ENCODE data around the gene CASP8.
A peak's percentile ranks its signal among the peaks of the same experiment; 100 is the strongest.

Gene CASP8

DNA sequence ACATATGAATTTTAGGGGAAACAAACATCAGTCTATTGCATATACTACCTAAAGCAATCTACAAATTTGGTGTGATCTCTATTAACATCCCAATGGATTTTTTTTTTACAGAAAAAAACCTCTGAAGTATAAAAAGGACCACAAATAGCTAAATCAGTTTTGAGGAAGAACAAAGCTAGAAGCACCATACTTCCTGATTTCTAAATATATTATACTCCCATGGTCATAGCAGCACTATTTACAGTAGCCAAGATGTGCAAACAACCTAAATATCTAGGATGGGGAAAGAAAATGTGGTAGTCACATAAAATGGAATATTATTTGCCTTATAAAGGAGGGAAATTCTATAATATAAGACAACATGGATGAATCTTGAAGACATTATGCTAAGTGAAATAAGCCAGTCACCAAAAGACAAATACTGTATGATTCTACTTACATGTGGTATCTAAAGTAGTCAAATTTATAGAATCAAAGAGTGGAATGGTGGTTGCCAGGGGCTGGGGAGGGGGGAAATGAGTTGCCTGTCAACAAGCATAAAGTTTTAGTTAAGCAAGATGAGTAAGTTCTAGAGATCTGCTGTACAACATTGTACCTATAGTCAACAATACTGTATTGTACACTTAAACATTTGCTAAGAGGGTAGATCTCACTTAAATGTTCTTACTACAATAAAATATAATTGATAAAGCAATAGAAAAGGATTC, 17.6 kb upstream of the CASP8 start:
- no peak for DNase-seq

DNA sequence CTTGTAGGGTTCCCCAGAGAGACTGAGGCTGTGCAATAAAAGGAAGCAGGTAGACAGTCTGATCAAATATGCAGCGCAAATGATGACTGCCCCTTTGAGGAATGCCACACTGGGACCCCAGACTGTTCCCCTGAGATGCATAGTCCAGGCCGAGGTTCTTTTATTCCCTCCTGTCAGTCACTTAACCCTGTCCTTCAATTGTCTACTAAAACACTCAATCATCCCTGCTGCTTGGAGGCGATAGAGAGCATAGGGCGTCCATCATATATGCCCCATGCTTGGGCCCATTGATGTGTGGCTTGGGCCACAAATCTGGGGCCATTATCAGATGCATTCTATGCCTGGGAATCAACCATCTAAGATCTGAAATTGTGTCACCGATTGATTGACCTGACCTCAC, 15.5 kb upstream of the CASP8 start:
- DNase-seq: no peak

DNA sequence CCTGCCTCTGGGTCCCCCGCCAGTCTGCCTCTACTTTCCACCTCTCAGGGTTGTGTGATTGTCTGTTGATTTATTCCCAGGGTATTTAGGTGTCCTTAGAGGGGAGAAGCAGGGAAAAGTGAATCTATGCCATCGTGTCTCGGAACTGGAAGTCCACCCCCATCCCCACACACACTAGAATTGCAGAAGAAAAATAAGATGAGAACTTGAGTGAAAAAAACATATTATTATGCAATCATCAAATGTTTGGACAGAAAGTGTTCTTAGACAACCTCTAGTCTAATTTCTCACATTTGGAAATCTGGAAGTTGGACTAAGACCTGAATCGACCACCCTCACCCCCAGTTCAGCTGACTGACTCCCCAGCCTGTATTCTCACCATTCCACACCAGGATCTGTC, 14.1 kb upstream of the CASP8 start:
- DNase-seq: no peak

DNA sequence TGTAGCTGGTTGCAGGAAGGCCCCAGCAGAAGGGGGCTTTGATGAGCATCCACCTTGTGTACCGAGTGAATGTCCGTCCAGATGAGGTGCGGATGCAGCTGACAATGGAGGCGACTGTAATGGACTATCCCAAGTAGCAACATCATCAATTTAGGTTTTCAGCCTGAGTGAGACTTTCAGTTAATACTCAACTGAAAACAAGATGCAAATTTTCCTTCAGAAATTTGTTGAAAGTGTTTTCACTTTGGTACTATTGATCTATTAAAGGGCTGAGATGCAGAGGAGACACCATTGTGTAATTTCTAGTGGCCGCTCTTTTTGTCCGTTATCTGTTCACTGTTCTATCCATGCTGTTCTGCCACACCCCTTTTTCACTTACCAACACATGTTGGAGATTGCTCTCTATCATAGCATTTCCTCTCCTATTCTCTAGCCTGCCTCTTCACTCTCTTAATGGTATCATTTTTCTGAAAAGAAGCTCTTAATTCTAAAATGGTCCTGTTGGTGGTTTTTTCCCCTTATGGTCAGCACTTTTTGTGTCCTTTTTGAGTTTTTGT, 12.0 kb upstream of the CASP8 start:
- no peak for DNase-seq

DNA sequence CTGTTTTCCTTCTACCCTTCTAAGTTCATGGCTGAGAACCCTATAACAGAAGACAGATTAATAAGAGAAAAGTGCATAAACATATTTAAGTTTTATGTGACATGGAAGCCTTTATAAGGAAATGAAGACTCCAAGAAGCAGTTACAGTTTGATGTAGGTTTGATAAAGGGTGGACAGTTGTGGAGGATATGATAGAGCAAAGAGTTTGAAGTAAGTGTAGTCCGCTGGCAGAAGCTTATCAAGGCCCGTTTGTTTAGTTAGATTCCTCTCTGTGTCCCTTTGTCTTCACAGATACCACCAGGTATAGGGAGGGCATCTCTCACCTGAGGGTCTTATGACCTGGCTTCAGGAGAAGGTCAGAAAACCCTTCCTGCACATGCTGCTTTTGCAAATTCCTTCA, 10.4 kb upstream of the CASP8 start:
- DNase-seq: no peak

DNA sequence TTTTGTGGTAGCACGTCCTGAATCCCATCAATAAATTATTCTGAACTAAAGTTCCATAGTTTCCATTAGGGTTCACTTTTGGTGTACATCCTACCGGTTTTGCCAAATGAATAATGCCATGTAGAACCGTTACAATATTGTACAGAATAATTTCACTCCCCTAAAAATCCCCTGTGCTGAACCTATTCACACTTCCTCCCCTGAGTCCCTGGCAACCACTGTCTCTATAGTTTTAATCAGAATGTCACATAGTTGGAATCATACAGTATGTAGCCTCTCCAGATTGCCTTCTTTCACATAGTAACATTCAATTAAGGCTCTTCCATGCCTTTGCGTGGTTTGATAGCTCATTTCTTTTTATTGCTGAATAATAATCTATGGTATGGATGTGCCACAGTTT, 9.6 kb upstream of the CASP8 start:
- no peak for DNase-seq

DNA sequence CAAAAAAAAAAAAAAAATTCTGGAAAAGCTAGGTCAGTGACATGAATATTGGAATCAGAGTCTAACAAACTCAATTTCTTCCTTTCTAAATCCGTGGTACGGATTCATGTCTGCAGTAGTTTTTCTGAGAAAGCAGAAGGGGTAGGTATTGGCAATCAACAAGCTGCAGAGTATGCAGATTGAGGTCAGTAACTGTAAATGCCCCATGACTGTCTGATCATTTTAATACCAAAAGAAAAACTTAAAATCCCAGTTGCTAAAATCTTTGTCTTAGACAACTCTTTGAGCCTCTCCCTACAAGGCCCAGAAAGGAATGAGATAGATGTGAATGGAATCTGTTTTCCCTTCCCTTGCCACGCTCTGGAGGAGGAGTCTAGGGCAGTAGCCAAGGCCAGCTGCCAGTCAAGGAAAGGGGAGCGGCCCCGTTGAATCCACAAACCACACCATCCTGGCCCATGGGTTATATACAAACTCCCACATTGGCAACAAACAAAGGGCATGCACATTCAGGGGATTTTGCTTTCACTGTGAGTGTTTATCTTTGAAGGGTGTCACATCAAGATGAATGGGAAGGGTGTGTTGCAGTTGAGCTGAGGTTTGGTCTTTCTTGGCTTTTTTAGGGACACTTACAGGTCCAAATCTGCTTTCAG, 6.1 kb upstream of the CASP8 start:
- DNase-seq: no peak

DNA sequence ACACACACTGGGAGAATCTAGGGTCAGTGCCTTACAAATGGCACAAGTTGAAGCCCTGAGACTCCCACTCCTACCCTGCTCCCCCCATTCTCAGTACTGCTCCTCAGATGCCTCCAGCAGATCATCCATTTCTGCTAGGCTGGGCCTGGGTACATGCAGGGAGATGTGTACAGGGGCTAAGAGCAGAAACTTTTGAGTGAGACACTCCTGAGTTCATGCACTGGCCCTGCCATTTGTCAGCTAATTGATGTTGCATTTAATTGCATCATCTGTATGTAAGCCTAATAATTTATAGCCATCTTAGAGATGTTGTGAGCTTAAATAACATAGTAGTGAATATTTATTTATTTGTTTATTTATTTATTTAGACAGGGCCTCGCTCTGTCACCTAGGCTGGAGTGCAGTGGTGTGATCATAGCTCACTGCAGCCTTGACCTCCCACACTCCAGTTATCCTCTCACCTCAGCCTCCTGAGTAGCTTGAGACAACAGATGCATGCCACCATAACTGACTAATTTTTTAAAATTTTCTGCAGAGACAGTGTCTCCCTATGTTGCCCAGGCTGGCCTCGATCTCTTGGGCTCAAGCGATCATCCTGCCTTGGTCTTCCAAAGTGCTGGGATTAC, 4.8 kb upstream of the CASP8 start:
- no peak for DNase-seq

DNA sequence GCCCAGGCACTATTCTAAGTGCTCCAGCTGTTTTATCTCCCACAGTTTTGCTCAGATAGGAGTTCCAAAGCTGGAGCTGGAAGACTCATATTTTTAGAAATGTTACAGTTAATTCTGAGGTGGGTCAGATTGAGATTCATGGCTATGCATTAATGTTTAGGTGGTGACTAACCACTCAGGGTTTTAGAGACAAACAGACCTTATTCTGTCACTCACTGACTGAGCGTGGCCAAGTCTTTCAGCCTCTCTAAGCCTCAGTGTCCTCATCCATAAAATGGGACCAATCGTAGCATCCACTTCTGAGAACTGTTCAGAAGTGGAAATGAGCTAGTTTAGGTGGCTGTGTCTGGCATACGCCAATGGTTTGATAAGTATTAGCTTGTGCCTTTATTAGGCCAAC, 4.3 kb upstream of the CASP8 start:
- no peak for DNase-seq

DNA sequence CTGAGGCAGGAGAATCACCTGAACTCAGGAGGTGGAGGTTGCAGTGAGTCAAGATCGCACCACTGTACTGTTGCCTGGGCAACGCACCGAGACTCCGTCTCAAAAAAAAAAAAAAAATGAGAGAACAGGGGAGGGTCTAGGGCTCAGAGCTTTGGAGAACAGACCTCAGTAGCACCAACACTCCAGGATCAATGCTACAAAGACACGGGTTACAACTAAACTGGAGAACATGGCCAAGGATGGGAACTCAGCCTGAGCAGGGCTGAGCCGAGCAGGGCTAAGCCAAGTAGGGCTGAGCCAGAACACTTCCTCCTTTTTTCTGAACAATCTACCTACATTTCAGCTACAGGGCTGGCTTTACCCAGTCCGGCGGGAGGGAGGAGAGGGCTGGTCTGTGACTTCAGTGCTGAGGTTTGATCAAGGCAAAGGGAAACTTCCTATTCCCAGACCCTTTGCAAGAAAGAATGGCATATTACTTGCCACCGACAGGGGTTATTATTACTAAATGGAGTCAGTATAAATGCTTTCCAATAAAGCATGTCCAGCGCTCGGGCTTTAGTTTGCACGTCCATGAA, 2.9 kb upstream of the CASP8 start:
- DNase-seq: no peak

DNA sequence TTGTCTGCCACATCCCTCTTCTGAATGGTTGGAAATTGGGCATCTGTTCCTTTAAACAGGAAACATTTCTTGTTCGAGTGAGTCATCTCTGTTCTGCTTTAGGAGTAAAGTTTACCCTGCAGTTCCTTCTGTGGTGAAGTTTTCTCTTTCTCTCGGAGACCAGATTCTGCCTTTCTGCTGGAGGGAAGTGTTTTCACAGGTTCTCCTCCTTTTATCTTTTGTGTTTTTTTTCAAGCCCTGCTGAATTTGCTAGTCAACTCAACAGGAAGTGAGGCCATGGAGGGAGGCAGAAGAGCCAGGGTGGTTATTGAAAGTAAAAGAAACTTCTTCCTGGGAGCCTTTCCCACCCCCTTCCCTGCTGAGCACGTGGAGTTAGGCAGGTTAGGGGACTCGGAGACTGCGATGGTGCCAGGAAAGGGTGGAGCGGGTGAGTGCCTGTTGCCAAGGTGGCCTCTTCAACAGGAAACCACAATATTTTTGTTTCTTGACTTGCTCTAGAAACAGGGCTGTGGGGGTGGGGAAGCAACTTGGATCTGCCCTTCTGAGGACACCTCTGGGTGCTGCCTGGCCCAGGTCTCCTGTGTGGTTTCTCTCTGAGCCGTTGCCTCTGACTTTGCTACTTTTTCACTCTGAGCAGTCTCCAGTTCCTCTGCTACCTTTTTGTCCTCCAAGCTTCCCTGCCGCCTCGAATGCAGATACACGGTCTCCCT, 2.2 kb upstream of the CASP8 start:
- DNase-seq: peak; percentile 48

DNA sequence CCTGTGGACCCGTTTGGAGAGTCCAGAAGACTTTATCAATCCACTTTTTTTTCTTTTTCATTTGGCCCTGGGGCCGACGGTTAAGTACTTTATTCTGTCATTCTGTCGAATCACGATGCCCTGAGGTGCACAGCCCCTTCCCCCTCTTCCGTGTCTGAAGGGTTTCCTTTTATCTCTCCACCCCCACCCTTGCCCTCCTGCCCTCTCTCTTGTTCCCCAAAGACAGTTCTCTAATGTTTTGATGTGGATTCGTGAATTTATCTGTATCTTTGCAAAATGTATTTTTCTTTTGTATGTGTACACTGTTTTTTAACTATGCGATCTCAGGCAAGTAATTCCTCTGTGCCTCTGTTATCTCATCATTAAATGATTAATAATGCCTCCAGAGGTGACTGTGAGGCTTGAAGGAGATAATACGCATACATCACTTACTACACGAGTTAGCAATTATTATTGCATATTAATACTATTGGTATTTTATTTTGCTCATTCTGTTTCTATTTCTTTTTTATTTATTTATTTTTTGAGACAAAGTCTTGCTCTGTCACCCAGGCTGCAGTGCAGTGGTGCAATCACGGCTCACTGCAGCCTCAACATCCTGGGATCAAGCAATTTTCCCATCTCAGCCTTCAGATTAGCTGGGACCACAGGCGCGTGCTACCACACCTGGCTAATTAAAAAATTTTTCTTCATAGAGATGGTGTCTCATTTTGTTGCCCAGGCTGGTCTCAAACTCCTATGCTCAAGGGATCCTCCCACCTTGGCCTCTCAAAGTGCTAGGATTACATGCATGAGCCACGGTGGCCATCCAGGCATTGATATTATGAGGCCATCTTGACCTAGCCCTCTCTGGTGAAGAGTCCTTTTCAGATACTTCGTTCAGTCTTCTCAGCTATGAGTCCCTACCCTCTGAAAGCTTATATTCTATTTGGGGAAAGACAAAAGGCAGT, 1.4 kb upstream of the CASP8 start:
- no peak for DNase-seq

DNA sequence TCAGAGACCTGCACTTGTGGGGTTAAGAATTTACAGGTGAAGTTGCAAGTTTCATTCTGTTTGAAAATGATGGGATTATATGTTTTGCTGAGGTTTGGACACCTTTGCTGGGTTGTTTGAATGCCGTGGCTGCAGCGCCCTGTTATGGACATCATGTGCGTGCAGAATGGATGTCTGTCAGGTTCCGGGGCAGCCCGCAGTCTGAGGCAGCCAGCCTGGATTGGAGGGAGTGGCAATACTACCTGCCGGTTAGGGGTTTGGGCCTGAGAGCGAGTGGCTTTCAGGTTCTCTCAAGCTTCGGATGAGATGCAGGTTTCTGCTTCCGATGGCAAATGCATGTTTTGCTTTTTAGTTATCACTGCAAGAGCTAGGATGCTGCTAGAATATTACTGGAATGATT, 1.1 kb downstream of the CASP8 start:
- DNase-seq: no peak

DNA sequence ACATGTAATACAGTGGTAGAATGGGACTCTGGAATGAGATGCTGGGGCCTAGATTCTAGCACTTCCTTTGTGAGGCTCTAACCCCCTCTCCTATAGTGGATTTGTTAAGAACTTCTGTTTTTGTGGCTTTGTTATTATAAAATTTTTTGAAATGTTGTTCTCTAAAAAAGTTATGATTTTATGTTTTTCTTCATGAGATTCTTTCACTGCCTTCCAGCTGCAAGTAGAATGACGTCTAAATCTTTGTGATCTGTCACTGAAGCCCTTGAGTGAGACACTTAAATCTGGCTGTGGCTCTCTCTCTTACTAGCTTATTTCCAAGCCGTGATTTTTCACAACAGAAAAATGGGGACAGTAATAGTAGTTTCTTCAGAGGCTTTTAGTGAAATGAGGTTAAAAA, 1.6 kb downstream of the CASP8 start:
- DNase-seq: no peak

DNA sequence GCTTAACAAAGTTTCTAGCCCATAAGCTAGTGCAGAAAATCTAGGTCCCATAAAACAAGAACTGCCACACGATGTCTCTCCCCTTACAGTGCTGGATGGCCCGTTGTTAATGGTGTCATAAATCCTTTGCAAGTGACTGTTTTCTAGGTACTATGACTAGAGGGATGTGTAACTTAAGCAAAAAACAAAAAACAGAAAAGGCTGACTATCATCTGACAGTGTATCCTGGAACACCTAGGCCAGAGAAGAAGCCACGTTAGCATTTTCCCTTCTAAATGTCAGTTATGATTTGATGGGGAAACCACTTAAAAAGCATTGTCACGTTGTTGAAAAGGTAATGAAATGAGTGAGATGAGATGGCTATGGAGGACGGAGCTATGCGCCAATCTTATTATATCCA, 2.4 kb downstream of the CASP8 start:
- no peak for DNase-seq

DNA sequence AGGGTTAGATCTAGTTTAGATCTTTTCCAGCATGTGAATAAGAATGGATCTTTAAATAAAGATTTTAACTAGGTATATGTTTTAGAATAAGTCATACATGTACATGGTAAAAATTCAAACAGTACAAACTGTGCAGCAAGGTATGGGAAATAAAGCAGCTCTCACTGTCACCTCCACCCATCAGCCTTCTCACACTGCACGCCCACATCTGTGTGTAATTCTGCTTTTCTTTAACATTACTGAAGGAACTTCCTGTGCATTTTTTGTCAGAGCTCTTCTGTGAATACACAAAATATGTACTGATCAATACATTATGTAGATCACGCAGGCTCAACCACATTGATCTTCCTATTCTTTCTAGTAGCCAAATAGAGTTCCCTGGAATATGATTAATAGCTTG, 3.4 kb downstream of the CASP8 start:
- no peak for DNase-seq

DNA sequence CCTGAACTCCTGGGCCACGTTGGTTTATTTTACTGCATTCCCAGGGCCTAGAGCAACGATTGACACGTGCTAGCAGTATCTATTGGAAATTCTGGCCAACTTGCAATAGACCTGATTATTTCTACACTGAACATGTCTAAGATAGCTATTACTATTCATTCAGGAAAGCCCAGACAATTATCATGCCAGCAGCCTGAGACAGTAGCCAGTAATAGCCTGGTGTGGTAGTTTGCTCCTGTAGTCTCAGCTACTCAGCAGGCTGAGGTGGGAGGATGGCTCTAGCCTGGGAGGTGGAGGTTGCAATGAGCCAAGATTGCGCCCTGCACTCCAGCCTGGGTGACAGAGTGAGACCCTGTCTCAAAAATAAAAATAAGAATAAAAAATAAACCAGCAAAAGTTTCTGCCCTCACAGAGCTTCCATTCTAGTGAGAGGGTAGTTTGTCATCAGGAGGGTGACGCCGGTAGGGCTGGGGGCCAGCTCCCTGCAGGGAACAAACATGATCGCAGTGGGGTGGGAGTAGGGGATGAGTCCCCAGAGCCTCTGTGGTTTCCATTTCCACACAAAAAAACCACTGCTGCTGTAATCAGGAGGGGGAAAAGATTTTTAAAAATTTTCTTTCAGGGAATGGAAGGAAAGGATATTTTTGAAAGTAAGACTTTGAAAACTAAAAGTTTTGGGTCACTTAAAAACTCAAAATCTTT, 4.3 kb downstream of the CASP8 start:
- no peak for DNase-seq

DNA sequence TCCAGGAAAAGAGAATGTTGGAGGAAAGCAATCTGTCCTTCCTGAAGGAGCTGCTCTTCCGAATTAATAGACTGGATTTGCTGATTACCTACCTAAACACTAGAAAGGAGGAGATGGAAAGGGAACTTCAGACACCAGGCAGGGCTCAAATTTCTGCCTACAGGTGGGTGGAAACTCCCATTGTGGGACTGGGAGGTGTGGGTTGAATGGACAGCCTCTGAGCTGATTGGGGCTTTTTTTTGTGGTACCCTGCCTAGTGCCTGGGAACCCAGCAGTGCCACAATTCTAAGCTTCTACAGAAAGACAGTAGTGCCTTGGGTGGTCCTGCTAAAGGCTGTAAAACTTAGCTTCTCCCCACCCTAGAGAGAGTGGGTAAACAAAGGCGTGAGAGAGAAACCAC, 6.3 kb downstream of the CASP8 start:
- no peak for DNase-seq

DNA sequence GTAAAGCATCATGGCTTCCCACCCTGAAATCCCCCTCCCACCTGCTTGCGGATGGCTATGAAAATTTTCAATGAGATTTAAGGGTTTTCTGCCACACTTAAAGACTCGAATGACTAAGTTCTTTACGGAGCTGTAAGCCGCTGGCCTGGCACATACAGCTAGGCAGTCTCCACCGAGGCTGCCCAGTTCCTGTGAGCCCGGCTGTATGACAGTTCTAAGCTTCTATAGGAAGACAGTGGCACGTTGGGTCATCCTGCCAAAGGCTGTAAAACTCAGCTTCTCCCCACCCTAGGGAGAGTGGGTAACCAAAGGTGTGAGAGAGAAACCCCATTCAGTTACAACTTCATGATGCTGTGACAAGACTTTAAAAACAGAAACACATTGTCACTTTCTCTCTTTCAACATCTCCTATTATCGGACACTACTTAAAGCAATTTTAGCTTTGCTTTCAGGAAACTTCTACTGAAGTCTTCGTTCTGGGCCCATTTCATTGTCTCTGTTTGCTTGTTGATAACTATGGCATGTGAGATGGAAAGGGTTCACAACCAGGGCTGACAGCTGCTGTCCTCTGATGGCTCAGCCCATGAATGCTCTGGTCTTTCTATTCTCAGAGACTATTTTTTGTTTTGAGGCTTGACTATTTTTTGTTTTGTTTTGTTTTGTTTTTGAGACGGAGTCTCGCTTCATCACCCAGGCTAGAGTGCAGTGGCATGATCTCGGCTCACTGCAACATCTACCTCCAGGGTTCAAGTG, 7.1 kb downstream of the CASP8 start:
- no peak for DNase-seq

DNA sequence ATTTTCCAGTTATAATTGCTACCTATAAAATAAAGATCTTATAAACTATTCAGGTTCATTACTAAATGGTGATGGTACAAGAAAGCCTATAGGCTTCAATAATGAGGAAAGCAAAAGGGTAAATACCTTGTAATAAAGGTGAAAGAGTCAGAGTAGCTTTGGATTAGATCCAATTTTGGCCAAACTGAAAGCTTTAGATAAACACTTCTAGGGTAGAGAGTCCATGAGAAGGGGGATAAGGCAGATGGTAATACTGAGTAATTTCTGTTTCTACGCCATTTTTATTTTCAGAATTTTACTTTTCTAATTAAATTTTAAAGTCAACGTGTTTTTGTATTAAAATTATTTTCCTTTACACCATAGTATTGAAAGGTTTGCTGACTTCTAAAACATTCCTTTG, 9.4 kb downstream of the CASP8 start:
- no peak for DNase-seq

Measured in eye (tissue), 1 donor.